Measurements from ENCODE around the gene U2AF2.

The U2AF2 gene

GRCh38 chr19:55654323-55654867, 440 bp upstream of the U2AF2 start:
- in situ Hi-C loops (cut with HindIII; ENCODE audit: low sequenced_read_pairs), result no loop called here

GRCh38 chr19:55655648-55656040, 809 bp downstream of the U2AF2 start:
- in situ Hi-C loops (cut with HindIII; ENCODE audit: low sequenced_read_pairs), result no loop called here

- in situ Hi-C loops (cut with HindIII; ENCODE audit: low sequenced_read_pairs), result no loop called here
Measured at GRCh38 chr19:55656552-55656951, 1.7 kb downstream of the U2AF2 start.

GRCh38 chr19:55656988-55657747, 2.3 kb downstream of the U2AF2 start:
- in situ Hi-C loops (cut with HindIII; ENCODE audit: low sequenced_read_pairs), result no loop called here

GRCh38 chr19:55658846-55659459, 4.1 kb downstream of the U2AF2 start:
- in situ Hi-C loops (cut with HindIII; ENCODE audit: low sequenced_read_pairs), result no loop called here

GRCh38 chr19:55659822-55660221, 5.0 kb downstream of the U2AF2 start:
- in situ Hi-C loops (cut with HindIII; ENCODE audit: low sequenced_read_pairs), result no loop called here

- in situ Hi-C loops (cut with HindIII; ENCODE audit: low sequenced_read_pairs), result no loop called here
Measured at GRCh38 chr19:55660404-55660803, 5.6 kb downstream of the U2AF2 start.

GRCh38 chr19:55660991-55661390, 6.2 kb downstream of the U2AF2 start:
- in situ Hi-C loops (cut with HindIII; ENCODE audit: low sequenced_read_pairs), result no loop called here

- in situ Hi-C loops (cut with HindIII; ENCODE audit: low sequenced_read_pairs), result no loop called here
Measured at GRCh38 chr19:55661826-55662225, 7.0 kb downstream of the U2AF2 start.

- in situ Hi-C loops (cut with HindIII; ENCODE audit: low sequenced_read_pairs), result no loop called here
Measured at GRCh38 chr19:55663846-55664536, 9.2 kb downstream of the U2AF2 start.

- in situ Hi-C loops (cut with HindIII; ENCODE audit: low sequenced_read_pairs), result no loop called here
Measured at GRCh38 chr19:55666343-55667005, 11.6 kb downstream of the U2AF2 start.

- in situ Hi-C loops (cut with HindIII; ENCODE audit: low sequenced_read_pairs), result no loop called here
Measured at GRCh38 chr19:55667006-55667381, 12.2 kb downstream of the U2AF2 start.

- in situ Hi-C loops (cut with HindIII; ENCODE audit: low sequenced_read_pairs), result no loop called here
Measured at GRCh38 chr19:55667511-55667910, 12.7 kb downstream of the U2AF2 start.

- in situ Hi-C loops (cut with HindIII; ENCODE audit: low sequenced_read_pairs), result no loop called here
Measured at GRCh38 chr19:55667958-55668357, 13.1 kb downstream of the U2AF2 start.

- in situ Hi-C loops (cut with HindIII; ENCODE audit: low sequenced_read_pairs), result no loop called here
Measured at GRCh38 chr19:55668603-55669348, 13.9 kb downstream of the U2AF2 start.

GRCh38 chr19:55669418-55670279, 14.8 kb downstream of the U2AF2 start:
- in situ Hi-C loops (cut with HindIII; ENCODE audit: low sequenced_read_pairs), result no loop called here

- in situ Hi-C loops (cut with HindIII; ENCODE audit: low sequenced_read_pairs), result no loop called here
Measured at GRCh38 chr19:55670280-55671053, 15.6 kb downstream of the U2AF2 start.

GRCh38 chr19:55671054-55671378, 16.2 kb downstream of the U2AF2 start:
- in situ Hi-C loops (cut with HindIII; ENCODE audit: low sequenced_read_pairs), result no loop called here

GRCh38 chr19:55672418-55672817, 17.6 kb downstream of the U2AF2 start:
- in situ Hi-C loops (cut with HindIII; ENCODE audit: low sequenced_read_pairs), result no loop called here

Data from DLD1 (cell line).